Lung (tissue), 12 donors: ENCODE results near the gene AGAP1. TPM values are rescaled to one million over a fixed set of nuclear protein-coding genes. Genes with fewer than 3 reads are reported as not detected.
A peak's percentile ranks its signal among the peaks of the same experiment; 100 is the strongest.
"Not testable (repeated sequence)": the region's sequence is repeated elsewhere in the genome, so short reads cannot be mapped to it uniquely, and the experiment has no call there.

Experiments used
- ATAC-seq: fragments of 200-7000 bp; cut with Tn5 transposase; one replicate; pipeline ENCODE4 v1.9.1; 2020; ENCODE audit warnings: moderate number of reproducible peaks; ENCODE audit not compliant: insufficient read depth, low FRiP score
- DNase-seq, 3 donors: peaks; one replicate each; pipeline ENCODE4 v3.0.0-alpha.2; 2013 to 2017
- H3K27ac ChIP-seq, 2 donors: one replicate each; pipeline ENCODE4 v1.5.1; 2013; ENCODE audit warnings: mild to moderate bottlenecking in 2 of 2, moderate library complexity in 2 of 2, control low read depth in 1 of 2, inconsistent platforms in 1 of 2, low read depth in 1 of 2, low read length in 1 of 2
- H3K27me3 ChIP-seq, 3 donors: one replicate each; pipeline ENCODE4 v1.5.1; 2013; ENCODE audit warnings: low read length in 2 of 3; ENCODE audit not compliant: control insufficient read depth in 3 of 3, insufficient read depth in 3 of 3
- H3K36me3 ChIP-seq, 4 donors: one replicate each; pipeline ENCODE4 v1.5.1; 2013; ENCODE audit warnings: low read length in 4 of 4, mild to moderate bottlenecking in 1 of 4, moderate library complexity in 1 of 4; ENCODE audit not compliant: control insufficient read depth in 4 of 4, insufficient read depth in 4 of 4
- H3K4me1 ChIP-seq, 5 donors: one replicate each; pipeline ENCODE4 v1.5.1; 2013; ENCODE audit warnings: low read length in 5 of 5, mild to moderate bottlenecking in 2 of 5, moderate library complexity in 1 of 5; ENCODE audit not compliant: control insufficient read depth in 5 of 5, insufficient read depth in 5 of 5
- H3K4me3 ChIP-seq: one replicate; pipeline ENCODE4 v1.5.1; 2013; ENCODE audit warnings: mild to moderate bottlenecking, control low read depth, moderate library complexity
- H3K9ac ChIP-seq, 2 donors: one replicate each; pipeline ENCODE4 v1.5.1; 2013; ENCODE audit warnings: low read length in 2 of 2, control low read depth in 1 of 2; ENCODE audit not compliant: insufficient read depth in 1 of 2
- H3K9me3 ChIP-seq, 4 donors: one replicate each; pipeline ENCODE4 v1.5.1; 2013; ENCODE audit warnings: low read length in 3 of 4, mild to moderate bottlenecking in 1 of 4, moderate library complexity in 1 of 4; ENCODE audit not compliant: control insufficient read depth in 4 of 4, insufficient read depth in 3 of 4
- WGBS, 2 donors: extraction: QIAGEN DNeasy Blood & Tissue Kit; methylation state at CpG; one replicate each; pipeline ENCODE4 v1.1.7; 2013; 5-methylcytosine and 5-hydroxymethylcytosine counted together
- polyA plus RNA-seq, 2 donors: library from polyadenylated mRNA; stranded (reverse); fragments of 200-250 nt; gene quantifications; one replicate each; pipeline ENCODE4 v1.2.1, GENCODE V29; 2013
- total RNA-seq, 2 donors: library from RNA; depleted of rRNA in 1 of 2; stranded (reverse); fragments of >200 nt in 1 of 2; gene quantifications; one replicate each; pipeline ENCODE4 v1.2.1, GENCODE V29; 2014 to 2021
- TF ChIP-seq, protein P1 (sequence below): IDR thresholded peaks from 2 replicates; pipeline ENCODE4 v1.5.1; 2012; ENCODE audit warnings: mild to moderate bottlenecking; ENCODE audit errors: control extremely low read depth, extremely low read depth
- donor health status: control.
- donor health status: control.
- donor health status: Bipolar disorder and iron deficiency.
- donor health status: healthy.
- donor health status: DM: yes; HTN: yes; CAD: no.

AGAP1 gene
- total and polyA plus RNA-seq, 4 donors: 6.6 to 39.4 (median 20.2) TPM

DNA sequence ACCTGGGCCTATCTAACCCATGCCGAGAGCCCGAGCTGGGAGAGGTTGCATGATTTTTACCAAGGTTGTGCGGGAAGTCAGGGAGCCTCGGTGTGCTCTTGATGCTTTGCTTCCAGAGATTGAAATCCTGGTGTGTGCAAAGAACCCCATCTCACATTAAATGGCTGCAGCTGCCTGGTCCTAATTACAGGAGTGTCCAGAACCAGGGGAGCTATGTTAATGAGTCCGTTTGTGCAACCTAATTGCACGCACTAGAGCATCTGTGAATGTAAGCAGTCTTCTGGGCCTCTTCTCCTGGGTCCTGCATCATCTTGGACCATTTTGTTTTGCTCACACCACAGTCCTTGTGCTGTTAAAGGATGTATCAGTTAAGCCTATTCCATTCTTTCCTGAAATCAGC is 263.8 kb downstream of the AGAP1 start:
- H3K36me3 ChIP-seq: peaks cover 0 to 5% (median under 1%) of the 10 kb centered on the region in 4 donors
- DNase-seq (no peak), ATAC-seq (no peak)
- H3K27me3 ChIP-seq: no peaks in the 10 kb centered on the region
- TF ChIP-seq, protein P1, sequence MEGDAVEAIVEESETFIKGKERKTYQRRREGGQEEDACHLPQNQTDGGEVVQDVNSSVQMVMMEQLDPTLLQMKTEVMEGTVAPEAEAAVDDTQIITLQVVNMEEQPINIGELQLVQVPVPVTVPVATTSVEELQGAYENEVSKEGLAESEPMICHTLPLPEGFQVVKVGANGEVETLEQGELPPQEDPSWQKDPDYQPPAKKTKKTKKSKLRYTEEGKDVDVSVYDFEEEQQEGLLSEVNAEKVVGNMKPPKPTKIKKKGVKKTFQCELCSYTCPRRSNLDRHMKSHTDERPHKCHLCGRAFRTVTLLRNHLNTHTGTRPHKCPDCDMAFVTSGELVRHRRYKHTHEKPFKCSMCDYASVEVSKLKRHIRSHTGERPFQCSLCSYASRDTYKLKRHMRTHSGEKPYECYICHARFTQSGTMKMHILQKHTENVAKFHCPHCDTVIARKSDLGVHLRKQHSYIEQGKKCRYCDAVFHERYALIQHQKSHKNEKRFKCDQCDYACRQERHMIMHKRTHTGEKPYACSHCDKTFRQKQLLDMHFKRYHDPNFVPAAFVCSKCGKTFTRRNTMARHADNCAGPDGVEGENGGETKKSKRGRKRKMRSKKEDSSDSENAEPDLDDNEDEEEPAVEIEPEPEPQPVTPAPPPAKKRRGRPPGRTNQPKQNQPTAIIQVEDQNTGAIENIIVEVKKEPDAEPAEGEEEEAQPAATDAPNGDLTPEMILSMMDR: no peak
- no peaks in the 10 kb centered on the region for H3K9me3 ChIP-seq
- H3K27ac ChIP-seq: no peak overlapping the region
- H3K4me3 ChIP-seq: no peak overlapping the region
- 94 to 96% methylated on average over 6 of the region's 6 CpGs for WGBS, 2 donors
- H3K9ac ChIP-seq: no peak overlapping the region
- no peaks in the 10 kb centered on the region for H3K4me1 ChIP-seq

DNA sequence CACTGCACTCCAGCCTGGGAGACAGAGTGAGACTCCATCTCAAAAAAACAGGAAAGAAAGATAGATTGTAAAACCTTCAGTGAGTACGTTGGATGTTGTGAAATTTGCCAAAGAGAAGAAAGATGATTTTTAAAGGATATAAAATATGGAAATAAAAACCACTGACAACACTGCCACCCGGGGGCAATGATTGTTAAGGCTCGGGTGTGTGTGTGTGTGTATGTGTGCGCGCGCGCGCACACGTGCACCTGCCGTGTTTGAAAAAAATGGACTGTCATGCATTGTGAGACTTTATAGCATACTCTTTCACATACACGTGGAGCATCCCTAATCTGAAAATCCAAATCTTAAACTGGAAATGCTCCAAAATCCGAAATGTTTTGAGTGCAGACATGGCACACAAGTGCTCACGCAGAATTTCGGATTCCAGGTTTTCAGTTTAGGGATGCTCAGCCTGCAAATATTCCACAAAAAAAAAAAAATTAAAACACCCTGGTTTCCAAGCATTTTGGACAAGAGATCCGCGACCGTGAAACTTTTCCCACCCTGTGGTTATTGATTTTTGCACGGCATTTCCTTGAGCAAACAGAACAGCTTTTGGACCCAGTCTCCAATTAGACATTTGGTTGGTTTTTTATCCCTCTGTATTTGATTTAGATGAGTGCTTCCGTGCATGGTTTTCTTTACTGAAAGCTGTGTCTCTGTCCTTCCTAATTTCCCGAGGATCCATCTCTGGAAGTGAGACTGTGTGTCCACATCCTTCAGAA is 269.2 kb downstream of the AGAP1 start:
- H3K4me1 ChIP-seq: peaks cover 0 to 5% (median 0%) of the 10 kb centered on the region in 5 donors
- DNase-seq: no peak
- H3K27ac ChIP-seq: no peak overlapping the region
- H3K9ac ChIP-seq: no peak overlapping the region
- no peak for ATAC-seq
- TF ChIP-seq, protein P1: no peak
- peaks cover 0 to 5% (median 0%) of the 10 kb centered on the region in 4 donors for H3K36me3 ChIP-seq
- WGBS, 2 donors: 84 to 89% methylated on average over 20 of the region's 20 CpGs
- H3K9me3 ChIP-seq: no peaks in the 10 kb centered on the region
- H3K27me3 ChIP-seq: no peaks in the 10 kb centered on the region
- H3K4me3 ChIP-seq: no peak overlapping the region

DNA sequence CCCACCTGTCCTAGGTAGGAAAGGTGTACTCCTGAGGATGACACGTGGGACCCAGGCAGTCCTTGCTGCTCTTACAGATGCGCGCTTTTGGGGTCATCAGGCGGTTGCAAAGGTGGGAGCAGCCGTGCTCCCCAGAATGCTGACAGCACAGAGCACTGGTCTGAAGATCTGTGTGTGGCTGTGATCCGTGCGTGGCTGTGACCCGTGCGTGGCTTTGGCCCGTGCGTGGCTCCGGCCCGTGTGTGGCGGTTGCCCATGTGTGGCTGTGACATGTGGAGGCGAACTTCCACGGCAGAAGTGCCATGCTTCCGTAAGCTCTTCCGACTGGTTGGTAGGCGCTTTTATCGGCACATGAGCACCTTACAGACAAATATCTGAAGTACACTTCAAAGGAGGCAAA is 270.0 kb downstream of the AGAP1 start:
- TF ChIP-seq, protein P1: no peak
- Histone ChIP-seq H3K9ac (no peak overlapping the region), H3K36me3 (peaks cover 0 to 3% (median 1%) of the 10 kb centered on the region in 4 donors), H3K27ac (no peak overlapping the region), H3K4me3 (no peak overlapping the region), H3K4me1 (peaks cover 0 to 5% (median 0%) of the 10 kb centered on the region in 5 donors), H3K27me3 (no peaks in the 10 kb centered on the region), H3K9me3 (no peaks in the 10 kb centered on the region)
- ATAC-seq (no peak), DNase-seq (peak in 1 of 3 donors; percentile 35)
- WGBS, 2 donors: 73 to 92% methylated on average over 20 of the region's 20 CpGs

DNA sequence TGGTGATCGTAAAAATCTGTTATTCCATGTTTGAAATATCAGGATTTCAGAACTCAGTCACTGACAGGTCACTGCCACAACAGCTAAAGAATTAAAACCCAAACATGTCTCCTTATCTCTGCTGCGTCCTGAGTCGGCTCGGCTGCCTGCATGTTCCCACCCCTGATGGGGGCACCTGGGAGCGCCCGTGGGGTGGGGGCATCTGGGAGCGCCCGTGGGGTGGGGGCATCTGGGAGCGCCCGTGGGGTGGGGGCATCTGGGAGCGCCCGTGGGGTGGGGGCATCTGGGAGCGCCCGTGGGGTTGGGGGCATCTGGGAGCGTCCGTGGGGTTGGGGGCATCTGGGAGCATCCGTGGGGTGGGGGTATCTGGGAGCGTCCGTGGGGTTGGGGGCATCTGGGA is 270.6 kb downstream of the AGAP1 start:
- not testable (repeated sequence) for H3K9me3 ChIP-seq
- WGBS, 2 donors: 87 to 91% methylated on average over 16 to 19 of the region's 19 CpGs

More for the DNA sequence above, 270.6 kb downstream of the AGAP1 start:
- H3K4me3 ChIP-seq, H3K27me3 ChIP-seq, ATAC-seq, H3K27ac ChIP-seq, H3K9ac ChIP-seq, H3K4me1 ChIP-seq, DNase-seq, H3K36me3 ChIP-seq: not testable (repeated sequence)
